ELF-1 (cell line): ENCODE data around the gene GLOD4.

ENCODE experiments used
- DNase-seq: peaks from one replicate; pipeline ENCODE4 v3.0.0-alpha.2; 2016; ENCODE audit warnings: low read depth, low spot score

The GLOD4 gene

DNA sequence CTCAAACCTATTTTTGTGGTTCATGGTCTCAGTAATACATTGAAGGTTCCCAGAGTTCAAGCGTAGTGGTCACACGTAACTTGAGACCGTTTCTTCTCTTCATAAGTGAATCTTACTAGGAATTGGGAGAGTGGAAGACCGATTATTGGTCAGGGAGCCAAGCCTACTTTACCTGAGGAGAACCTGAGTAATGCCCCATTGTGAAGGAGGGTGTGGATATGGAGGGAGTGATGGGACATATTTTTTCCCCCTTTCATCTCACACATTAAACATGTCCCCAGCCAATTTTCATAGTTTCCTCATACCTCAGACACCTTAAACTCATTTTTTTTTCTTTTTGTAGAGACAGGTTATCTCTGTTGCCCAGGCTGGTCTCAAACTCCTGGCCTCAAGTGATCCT lies 38.9 kb downstream of the GLOD4 start:
- no peak for DNase-seq

DNA sequence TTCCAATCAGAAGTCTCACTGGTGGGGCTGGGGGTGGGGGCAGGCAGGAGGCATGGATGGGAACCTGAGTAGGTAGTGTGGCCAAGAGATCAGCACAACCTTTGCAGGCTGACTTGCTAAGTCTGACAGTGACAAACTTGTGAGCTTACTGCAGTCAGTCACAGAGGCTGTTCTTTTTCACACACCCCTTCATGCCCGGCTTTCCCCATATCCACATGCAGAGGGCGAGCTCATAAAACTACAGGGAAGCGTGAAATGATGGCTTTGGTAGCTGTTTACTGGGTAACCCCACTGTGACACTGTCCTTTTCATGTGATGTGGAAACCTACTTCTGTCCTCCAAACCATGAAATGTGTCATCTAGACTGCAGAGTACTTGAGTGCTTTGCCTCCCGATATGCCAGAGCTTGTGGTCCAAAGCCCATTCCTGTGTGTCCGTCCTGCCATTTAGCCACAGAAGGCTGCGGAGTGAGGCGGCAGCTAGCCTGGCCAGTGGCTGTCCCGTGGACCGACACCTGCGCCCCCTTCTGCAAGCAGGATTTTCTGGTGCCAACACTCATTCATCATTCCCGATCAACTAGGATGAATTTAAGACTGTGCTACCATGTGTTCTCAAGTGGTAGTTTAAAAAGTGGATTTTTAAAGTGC lies 39.8 kb downstream of the GLOD4 start:
- DNase-seq: no peak

DNA sequence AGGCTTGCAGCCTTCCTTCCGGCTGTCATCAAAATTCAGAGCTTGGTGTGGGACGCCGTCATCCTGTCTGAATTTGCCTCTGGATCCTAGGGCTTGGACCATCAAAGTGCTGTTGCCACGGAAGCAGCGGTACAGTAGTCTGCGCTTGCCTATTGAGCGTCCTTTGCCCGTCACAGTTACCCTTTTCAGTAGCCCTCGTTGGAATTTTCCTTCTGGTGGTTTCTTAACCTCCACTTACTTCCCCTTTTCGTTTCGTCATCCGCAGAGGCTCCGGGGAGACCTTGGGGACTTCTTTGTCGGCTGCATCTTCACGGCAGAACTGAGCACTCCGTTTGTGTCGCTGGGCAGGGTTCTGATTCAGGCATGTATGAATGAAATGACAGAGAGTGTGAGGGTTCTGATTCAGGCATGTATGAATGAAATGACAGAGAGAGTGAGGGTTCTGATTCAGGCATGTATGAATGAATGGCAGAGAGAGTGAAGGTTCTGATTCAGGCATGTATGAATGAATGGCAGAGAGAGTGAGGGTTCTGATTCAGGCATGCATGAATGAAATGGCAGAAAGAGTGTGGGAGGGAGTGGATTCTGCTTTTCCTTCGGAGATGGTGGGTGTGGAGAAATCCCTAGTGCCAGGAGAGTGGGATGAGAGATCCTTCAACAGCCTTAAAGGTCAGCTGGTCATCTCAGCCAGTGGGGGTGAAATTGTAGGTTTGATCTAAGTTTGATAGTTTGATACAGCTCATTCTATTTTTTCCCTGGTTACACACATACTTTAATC lies 41.7 kb downstream of the GLOD4 start:
- no peak for DNase-seq

DNA sequence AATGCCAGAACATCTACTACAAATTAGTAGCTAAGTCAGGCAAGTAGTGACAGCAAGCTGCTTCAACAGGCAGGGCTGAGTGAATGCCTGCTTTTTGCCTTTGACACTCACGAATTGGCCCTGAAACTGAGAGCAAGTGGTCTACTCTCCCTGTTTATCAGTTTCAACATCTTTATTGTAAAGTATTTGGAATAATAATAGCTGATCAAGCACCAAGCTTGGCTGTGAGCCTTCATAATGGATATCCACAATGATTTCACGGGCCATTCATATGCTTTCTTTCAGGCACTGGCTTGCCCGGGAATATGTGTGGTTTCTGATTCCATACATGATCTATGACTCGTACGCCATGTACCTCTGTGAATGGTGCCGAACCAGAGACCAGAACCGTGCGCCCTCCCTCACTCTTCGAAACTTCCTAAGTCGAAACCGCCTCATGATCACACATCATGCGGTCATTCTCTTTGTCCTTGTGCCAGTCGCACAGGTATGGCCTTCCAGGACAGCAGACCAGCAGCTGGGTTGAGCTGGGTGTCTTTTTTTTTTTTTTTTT lies 44.4 kb downstream of the GLOD4 start:
- DNase-seq: no peak

DNA sequence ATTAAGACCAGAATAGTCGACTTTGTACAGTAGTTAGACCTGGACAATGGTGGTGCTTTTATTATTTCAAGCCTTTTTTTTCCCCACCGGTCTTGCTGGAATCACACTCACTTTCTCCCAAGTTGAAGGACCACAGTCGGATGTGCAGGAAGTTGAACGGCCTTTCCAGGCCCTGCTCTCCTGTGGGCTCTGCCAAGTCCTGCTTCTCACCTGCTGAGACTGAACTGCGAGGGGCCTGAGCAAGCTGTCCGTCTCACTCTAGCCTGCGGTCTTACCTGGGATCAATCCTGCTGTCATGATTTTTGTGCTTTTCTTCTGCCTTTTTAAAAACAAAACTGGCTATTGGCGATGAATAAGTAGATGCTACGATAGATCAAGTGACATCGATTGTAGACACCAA lies 48.3 kb downstream of the GLOD4 start:
- DNase-seq: no peak

DNA sequence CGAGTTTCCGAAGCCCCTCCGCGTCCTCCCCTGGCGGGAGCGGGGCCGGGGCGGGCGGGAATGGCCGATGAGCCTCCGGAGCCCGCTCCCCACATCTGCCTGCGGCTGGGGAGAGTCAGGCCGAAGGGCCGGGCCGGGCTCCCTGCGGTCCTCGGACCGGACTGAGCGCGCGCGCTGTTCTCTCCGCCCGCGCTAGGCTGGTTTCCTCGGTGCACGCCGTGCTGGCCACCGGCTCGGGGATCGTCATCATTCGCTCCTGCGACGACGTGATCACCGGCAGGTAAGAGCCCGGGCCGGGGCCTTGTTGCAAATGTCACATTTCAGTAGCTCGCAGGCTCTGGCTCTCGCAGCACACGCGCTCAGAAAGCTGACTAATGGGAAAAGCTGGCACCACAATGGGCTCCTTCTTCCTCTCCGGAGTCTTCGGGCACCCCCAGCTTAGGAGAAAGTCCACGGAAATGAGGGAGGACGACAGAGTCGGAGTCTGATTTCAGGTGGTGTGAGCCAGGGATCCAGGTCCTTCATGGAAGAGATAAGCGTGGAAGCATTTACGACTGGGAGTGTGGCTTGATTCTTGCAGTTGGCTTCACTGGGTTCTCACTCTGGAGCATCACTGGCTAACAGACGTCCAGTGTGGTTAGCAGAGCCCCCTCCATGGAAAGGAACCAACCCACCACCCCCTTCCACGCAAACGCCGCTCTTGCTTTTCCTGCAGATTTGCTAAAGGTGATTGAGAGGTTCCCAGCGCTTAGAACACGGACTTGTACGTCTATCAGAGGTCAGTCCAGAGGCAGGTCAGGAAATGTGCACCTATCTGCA lies 49.0 kb downstream of the GLOD4 start:
- DNase-seq: peak; percentile 49

DNA sequence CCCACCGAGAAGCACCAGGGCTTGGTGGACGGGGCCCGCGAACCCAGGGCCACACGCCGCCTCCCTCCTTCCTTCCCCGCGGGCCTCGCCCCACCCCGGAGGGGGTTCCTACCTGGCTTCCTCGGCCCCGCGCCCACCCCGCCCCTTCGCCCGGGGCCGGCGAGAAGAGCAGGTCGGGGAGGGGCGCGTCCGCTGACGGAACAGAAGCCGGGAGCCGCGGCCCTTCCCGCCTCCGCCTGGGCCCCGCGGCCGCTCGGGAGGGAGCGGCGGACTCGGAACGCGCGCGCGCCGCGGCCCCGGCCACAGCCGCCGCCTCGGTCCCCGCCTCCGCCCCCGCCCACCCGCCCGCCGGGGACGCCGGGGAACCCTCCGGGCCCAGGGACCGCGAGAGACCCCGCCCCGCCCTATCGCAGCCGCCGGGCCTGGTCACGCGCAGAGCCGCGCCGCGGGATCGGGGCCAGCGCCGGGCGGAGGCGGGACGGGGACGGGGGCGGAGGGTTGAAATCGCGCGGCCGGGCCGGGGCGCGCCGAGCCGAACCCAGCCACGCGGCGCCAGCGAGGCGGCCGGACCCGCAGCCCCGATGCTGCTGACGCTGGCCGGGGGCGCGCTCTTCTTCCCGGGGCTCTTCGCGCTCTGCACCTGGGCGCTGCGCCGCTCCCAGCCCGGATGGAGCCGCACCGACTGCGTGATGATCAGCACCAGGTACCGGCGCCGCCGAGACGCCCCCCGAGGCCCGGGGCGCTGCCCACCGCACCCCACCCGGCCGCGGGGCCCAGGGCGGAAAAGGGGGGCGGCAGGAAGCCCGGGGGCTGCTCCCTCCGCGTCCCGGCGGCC lies 49.8 kb downstream of the GLOD4 start, which contains the start of gene TLCD3A:
TSS of gene TLCD3A (plus strand) at position 530 of the 835 bp plus-strand sequence. CDS start at position 582, 52 bp downstream.
- DNase-seq: peak; percentile 27

DNA sequence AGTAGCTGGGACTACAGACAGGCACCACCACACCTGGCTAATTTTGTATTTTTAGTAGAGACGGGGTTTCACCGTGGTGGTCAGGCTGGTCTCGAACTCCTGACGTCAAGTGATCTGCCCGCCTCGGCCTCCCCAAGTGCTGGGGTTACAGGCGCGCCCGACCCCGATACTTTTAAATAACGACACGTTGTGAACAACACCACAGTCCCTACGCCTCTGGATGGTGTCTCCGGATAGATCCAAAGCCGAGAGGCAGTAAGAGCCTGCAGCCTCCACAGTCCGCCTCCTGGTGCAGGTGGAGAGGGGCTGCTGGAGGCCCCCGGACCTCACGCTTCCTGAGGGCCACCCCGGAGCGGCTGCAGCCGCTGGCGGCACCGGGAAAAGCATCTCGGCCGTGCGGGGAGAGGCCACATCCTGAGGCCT lies 50.4 kb downstream of the GLOD4 start:
- peak; percentile 35 for DNase-seq

DNA sequence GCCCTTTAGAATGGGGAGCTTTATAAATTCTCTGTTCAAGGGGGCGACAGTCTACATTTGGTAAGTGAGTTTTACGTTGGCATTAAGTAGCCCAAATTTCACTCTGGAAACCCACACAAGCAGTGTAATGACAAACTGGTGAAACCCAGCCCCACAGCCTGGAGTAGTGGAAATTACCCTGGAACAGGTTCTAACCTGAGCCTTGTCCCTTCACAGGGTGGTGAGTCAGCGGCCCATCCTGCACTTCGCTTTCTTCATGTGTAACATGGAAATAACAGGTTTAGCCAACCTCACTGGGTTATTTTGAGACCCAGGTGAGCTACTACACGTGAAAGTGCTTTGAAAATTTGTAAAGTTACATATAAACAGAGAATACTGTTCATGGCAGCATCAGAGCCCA lies 53.2 kb downstream of the GLOD4 start:
- DNase-seq: no peak

DNA sequence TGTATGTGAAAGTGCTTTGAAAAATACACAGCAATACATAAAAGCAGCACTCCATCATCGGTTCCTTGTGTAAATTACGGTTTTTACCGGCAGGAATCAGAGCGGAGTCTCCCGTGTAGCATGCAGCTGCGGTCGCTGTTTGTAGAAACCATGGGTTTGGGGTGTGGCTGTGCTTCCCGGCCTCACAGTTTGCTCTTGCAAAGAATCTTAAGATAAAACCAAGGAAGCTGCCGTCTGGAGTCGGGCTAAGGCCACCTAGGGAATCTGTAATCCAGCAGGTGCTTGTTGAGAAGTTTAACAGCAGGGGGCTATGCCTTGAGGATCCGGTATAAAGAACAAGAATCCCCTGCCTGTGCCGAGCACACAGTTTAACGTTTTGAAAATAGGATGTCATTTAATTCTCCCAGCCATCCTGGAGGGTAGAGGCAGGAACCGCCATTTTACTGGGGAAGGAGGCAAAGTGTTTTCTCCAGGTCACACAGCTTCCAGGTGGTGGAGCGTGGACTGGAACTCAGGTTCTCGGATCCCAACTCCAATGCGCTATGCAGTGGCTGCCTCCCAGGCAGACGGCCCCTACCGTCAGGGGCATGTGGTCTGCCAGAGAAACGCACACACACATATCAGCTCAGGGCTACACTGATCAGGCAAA lies 55.7 kb downstream of the GLOD4 start:
- peak; percentile 58 for DNase-seq

DNA sequence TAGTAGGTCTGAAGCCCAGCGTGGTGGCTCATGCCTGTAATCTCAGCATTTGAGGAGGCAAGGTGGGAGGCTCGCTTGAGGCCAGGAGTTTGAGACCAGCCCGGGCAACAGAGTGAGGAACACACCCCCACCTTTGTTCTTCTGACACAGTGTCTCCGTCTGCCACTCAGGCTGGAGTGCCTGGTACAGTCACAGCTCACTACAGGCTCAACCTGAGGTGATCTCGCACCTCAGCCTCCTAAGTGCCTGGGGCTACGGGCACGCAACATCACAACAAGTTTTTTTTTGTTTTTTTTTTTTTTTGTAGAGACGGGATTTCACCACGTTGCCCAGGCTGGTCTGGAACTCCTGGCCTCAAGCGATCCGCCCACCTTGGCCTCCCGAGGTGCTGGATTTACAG lies 56.3 kb downstream of the GLOD4 start:
- peak; percentile 47 for DNase-seq

- no peak for DNase-seq
Measured at GRCh38 chr17:725084-725483, 57.0 kb downstream of the GLOD4 start.

DNA sequence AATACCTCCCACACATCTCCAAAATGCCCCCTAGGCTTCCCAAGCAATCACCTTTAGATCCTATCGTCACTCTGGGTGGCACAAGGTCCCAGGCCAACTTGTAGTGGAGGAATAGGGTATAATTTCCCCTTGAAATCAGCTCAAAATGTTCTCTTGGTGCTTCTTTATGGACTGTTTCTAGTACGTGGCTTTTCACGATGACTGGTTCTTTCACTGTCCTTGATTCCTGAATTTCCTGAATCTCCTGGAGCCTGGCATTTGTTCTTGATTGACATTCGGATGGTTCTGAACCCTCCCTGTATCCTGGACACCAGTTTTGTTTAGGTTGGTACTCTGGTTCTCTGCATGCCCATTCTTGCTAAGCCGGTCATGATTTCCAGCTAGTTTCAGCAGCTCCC lies 60.5 kb downstream of the GLOD4 start:
- no peak for DNase-seq

DNA sequence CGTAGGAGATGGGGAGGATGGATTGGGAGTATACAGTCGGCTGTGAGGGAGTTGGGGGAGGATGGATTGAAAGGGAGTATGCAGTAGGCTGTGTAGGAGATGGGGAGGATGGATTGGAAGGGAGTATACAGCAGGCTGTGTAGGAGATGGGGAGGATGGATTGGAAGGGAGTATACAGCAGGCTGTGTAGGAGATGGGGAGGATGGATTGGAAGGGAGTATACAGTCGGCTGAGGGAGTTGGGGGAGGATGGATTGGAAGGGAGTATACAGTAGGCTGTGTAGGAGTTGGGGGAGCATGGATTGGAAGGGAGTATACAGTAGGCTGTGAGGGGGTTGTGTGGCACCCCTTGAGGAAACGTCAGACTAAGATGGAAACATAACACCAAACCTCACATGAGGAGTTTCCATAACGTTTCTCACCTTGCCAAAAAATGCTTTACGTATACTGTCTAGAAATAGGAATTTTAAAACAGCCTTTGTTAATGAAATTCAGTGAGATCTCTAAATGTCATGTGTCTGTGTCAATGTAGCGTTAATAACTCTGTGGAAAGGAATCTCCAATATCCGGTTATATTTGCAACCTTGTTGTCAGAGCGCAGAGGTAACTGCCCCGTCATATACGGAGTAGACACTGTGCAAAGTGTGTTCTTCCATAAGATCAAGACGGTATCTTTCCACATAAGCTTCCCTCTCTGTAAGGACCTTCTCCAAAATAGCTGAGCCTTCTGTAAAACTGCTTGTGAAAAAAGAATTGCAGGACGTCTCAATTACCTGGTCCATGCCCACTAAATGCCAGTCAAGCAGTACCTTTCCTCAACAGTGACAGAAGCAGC lies 61.2 kb downstream of the GLOD4 start:
- no peak for DNase-seq

GRCh38 chr17:718075-718474 lies 64.0 kb downstream of the GLOD4 start:
- DNase-seq: no peak
